DMS53 treated with DMSO at 0.1 percent for 48 hours (cell line): ENCODE measurements around the gene MIF.
"Not testable (repeated sequence)": the region's sequence is repeated elsewhere in the genome, so short reads cannot be mapped to it uniquely, and the experiment has no call there.

Source experiments
- DNase-seq: peaks from one replicate; lab custom pipeline; 2025; ENCODE audit not compliant: unreplicated experiment; lab: John Stamatoyannopoulos, UW

The MIF gene

DNA sequence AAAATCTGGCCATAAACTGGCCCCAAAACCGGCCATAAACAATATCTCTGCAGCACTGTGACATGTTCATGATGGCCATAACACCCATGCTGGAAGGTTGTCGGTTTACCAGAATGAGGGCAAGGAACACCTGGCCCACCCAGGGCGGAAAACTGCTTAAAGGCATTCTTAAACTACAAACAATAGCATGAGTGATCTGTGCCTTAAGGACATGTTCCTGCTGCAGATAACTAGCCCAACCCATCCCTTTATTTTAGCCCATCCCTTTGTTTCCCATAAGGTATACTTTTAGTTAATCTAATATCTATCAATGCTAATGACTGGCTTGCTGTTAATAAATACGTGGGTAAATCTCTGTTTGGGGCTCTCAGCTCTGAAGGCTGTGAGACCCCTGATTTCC is 6.0 kb downstream of the MIF start:
- DNase-seq: not testable (repeated sequence)

DNA sequence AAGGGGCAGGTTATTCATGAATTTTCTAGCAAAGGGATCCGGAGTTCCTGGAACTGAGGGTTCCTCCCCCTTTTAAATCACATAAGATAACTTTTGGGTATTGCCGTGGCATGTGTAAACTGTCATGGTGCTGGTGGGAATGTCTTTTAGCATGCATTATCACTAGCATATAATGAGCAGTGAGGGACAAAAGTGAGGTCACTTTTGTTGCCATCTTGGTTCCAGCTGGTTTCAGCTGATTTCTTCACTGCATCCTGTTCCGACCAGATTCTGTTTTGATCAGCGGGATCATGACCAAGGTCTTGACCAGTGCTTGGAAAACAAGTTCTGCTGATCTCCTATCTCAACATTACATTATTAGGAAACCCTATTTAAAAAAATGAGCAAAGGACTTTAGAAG is 7.4 kb downstream of the MIF start:
- no peak for DNase-seq

DNA sequence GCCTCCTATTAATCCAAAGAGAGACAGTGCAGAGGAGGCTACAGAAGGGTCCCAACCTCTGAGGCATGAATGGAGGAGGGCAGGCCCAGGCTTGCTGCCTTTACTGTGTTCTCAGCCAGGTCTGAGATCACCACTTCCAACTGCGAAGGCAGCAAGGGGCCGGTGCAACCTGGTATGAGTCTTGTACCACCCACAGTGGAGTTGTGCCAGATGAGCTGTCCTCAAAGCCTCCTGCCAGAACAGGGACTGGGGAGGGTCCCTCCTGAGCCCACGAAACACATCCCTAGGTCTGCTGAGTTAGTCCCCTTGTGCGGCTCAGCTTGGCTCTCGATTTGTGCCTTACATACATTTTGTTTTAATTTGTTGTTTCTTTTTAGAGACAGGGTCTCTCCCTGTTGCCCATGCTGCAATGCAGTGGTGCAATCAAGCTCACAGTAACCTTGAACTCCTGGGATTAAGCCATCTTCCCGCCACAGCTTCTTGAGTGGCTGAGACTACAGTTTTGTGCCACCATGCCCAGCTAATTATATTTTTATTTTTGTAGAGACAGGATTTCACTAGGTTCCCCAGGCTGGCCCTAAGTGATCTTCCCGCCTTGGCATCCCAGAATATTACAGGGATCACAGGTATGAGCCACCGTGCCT is 9.3 kb downstream of the MIF start:
- no peak for DNase-seq

GRCh38 chr22:23904573-23905254 is 10.5 kb downstream of the MIF start:
- no peak for DNase-seq

DNA sequence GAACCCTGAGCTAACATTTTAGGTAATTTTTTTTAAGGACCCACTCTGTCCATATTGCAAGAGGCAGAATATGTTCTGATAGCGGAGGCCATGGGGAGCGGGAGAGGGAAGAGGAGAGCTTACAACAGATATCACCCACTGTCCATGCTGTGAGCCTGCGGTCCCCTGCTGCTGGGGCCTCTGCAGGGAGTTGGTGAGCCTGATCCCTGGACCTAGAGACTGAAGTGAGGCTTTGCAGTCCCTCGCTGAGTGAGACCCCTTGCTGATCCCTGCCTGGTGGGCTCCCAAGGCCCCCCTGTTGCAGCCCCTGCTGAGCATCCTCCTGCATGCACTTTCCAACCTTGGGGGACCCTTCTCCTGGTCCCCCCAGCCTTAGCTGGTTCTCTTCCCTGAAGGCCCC is 12.5 kb downstream of the MIF start:
- DNase-seq: no peak

DNA sequence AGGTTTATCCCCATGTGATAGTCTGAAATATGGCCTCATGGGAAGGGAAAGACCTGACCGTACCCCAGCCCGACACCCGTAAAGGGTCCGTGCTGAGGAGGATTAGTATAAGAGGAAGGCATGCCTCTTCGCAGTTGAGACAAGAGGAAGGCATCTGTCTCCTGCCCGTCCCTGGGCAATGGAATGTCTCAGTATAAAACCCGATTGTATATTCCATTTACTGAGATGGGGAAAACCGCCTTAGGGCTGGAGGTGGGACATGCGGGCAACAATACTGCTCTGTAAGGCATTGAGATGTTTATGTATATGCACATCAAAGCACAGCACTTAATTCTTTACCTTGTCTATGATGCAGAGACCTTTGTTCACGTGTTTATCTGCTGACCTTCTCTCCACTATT is 13.2 kb downstream of the MIF start:
- DNase-seq: not testable (repeated sequence)

GRCh38 chr22:23908587-23909205 is 14.5 kb downstream of the MIF start:
- DNase-seq: no peak

- no peak for DNase-seq
Observed at GRCh38 chr22:23909296-23909898, 15.2 kb downstream of the MIF start.

DNA sequence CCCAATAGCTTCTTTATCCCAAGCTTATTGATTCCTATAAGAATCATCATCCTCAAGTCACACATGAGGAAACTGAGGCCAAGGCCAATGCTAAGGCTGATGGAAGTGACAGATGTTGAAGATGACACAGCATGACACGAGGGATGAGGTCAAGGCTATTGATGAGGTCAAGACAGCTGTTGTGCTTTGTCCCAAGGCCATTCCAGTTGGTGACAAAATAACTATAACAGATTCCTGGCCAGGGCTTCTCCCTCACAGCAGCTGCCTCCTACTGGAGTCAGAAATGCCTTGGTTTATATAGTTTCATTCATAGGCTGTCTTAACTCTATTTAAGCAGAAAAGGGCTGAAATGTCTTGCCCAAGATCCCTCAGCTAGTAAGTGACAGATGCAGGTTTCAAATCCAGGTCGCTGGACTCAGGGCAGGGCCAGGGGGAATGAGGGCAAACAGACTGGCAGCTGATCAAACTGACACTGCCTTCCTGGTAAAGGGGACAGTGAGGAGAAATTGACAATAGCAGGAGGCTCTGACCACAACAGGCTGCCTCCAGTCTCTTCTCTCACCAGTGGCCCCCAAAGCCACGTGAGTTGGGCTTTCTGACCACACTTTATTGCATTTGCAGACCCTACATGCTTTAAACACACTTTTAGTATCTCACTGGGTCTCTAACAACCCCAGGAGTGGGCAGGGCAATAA is 16.5 kb downstream of the MIF start:
- DNase-seq: peak; percentile 2

- no peak for DNase-seq
Observed at GRCh38 chr22:23911318-23911980, 17.3 kb downstream of the MIF start.

DNA sequence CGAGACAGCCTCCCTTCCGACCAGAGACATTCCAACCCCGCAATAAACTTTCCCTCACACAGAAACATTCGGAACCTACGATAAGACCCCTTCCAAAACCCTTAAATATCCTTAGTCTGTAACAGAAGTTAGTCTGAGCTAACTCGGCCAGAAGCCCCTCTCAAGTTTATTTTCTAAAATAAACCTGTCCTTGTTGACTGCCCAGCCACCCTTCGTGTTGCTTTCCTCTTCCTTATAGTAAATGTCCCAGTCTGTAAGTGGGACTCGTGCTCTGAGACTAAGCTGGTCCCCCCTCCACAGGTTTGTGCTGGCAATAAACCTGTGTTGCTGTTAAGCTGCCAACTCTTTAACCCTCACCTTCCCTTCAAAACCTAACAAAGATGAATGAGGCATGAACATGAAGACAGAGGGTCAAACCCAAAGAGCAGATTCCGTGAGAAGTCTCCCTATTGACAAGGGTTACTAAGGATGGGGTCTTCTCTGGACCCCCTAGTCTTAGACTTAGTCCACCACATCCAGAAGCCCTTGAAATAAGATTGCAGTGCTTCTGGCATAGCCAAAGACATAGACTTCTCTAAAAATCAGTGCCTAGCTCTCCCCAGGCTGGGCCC is 18.2 kb downstream of the MIF start:
- no peak for DNase-seq

- DNase-seq: no peak
Observed at GRCh38 chr22:23913306-23913660, 19.1 kb downstream of the MIF start.

DNA sequence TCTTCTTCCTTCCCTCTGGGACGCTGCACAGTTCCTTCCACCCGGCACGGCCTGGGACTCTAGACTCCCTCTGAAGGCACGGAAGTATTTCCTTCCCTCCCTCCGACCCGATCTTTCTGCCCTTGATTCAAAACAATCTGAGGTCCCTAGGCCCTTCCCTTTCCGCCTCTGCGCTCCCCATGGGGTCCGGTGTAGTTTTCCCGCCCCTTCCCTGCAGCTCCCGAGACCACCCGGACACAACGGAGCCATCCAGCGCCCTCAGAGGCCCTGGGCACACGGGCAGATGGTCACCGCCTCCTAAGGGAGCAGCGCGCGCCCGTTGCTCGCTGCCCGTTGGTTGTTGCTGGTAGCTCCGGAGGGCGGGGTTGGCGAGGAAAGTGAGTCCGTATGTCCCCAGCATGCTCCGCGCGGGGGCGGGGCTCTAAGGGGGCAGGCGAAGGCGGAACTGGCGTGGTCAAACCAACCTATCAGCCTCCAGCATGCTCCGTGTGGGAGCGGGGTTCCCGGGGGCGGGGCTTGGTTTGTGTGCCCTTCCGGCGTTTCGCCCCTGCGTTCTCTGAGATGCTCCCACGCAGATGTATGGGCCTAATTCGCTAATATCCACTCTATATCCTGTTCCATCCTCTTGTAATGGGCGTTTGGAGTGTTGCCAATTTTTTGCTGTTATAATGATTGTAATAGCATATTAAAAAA is 19.6 kb downstream of the MIF start:
- DNase-seq: peak; percentile 64

- no peak for DNase-seq
Observed at GRCh38 chr22:23915290-23915689, 21.1 kb downstream of the MIF start.

DNA sequence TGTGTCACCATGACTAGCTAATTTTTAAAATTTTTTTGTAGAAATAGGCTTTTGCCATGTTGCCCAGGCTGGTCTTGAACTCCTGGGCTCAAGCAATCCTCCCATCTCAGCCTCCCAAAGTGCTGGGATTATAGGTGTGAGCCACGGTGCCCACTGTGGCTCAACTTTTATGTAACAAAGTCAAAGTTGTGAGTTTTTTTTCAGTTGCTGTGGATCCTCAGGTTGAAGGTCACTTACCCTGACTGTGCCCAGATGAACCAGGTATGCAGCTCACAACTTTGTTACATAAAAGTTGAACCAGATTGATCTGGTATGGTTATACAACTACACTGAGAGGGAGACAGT is 26.1 kb downstream of the MIF start:
- DNase-seq: not testable (repeated sequence)

DNA sequence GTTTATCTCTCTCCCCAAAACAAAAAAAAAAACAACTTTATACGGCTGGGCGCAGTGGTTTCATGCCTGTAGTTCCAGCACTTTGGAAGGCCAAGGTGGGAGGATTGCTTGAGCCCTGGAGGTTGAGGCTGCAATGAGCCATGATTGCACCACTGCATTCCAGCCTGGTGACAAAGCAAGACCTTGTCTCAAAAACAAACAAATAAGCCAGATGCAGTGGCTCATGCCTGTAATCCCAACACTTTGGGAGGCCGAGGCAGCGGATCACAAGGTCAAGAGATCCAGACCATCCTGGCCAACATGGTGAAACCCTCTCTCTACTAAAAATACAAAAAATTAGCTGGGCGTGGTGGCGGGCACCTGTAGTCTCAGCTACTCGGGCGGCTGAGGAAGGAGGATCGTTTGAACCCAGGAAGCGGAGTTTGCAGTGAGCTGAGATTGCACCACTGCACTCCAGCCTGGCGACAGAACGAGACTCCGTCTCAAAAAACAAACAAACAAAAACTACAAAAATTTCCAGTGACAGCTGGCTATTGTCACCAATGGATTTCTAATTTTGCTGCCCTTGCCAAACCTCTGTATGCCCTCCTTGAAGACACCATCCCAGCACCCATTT is 27.5 kb downstream of the MIF start:
- not testable (repeated sequence) for DNase-seq

- no peak for DNase-seq
Observed at GRCh38 chr22:23922921-23923320, 28.7 kb downstream of the MIF start.

DNA sequence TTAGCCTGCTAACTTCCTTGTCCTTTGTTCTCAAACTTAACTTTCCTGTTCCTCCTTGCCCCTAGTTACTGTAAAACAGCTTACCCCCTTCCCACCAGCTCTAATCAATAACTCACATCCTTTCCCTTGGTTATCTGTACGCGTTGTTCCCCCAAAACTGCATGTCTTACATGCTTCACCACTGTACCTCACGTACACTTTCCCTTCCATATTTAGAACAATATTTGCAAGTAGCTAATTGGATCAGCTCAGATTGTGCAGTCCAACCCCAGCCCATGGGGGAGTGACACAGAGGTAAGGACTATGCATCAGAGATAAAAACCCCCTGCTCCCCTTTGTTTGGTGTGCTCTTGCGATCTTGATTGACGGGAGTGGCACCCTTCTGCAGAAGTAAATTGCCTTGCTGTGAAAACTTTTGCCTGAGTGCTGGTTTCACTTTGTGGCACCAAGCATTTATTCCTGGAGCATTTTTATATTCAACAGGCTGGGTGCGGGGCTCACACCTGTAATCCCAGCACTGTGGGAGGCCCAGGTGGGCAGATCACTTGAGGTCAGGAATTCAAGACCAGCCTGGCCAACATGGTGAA is 30.9 kb downstream of the MIF start:
- no peak for DNase-seq

DNA sequence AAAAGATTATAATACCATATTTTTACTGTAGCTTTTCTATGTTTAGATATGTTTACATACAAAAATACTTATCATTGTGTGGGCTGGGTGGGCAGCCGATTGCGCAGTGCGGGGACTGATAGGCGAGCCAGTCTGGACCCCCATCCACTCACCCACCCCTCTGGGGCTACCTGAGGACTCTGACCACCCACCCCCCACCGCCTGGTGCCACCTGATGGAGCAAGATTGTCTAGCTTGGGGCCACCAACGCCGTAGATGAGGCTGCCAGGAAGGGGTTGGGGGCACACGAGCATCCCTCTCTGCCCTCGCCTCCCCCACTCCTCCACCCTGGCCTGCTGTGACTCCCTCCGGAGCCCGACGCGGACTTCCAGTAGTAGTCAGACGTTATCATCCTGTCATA is 32.4 kb downstream of the MIF start:
- DNase-seq: no peak
